Uterus (tissue), 2 donors: ENCODE data around the gene PLEKHG7.

ENCODE experiments used
- POLR2A ChIP-seq, 2 donors: fragments of 450-650 bp; IDR thresholded peaks; one replicate each; pipeline ENCODE4 v1.6.1; 2016; ENCODE audit warnings: antibody characterized with exemption in 2 of 2, mild to moderate bottlenecking in 1 of 2, moderate library complexity in 1 of 2
- TF ChIP-seq, protein P1 (sequence below), 4 experiments: fragments of 200-600 bp in 2 of 4; fragments of 450-650 bp in 2 of 4; sonication (generic) in 2 of 4; IDR thresholded peaks; one replicate each; pipeline ENCODE4 v1.5.1; 2016 to 2019; ENCODE audit warnings: antibody characterized with exemption in 4 of 4, mild to moderate bottlenecking in 2 of 4, moderate library complexity in 1 of 4

GRCh38 chr12:92654929-92655328, 47.9 kb upstream of the PLEKHG7 start:
- no peak for TF ChIP-seq POLR2A (IDR thresholded peaks at IDR 0.05)
- TF ChIP-seq, protein P1, sequence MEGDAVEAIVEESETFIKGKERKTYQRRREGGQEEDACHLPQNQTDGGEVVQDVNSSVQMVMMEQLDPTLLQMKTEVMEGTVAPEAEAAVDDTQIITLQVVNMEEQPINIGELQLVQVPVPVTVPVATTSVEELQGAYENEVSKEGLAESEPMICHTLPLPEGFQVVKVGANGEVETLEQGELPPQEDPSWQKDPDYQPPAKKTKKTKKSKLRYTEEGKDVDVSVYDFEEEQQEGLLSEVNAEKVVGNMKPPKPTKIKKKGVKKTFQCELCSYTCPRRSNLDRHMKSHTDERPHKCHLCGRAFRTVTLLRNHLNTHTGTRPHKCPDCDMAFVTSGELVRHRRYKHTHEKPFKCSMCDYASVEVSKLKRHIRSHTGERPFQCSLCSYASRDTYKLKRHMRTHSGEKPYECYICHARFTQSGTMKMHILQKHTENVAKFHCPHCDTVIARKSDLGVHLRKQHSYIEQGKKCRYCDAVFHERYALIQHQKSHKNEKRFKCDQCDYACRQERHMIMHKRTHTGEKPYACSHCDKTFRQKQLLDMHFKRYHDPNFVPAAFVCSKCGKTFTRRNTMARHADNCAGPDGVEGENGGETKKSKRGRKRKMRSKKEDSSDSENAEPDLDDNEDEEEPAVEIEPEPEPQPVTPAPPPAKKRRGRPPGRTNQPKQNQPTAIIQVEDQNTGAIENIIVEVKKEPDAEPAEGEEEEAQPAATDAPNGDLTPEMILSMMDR (IDR thresholded peaks at IDR 0.05): no peak
